Measurements from ENCODE around the gene CCP110. TPM values are rescaled to one million over a fixed set of nuclear protein-coding genes. Genes with fewer than 3 reads are reported as not detected.

Gene CCP110
- total RNA-seq, 4 donors from 2014 or later = 6.6 to 8.6 (median 7.5) TPM

DNA sequence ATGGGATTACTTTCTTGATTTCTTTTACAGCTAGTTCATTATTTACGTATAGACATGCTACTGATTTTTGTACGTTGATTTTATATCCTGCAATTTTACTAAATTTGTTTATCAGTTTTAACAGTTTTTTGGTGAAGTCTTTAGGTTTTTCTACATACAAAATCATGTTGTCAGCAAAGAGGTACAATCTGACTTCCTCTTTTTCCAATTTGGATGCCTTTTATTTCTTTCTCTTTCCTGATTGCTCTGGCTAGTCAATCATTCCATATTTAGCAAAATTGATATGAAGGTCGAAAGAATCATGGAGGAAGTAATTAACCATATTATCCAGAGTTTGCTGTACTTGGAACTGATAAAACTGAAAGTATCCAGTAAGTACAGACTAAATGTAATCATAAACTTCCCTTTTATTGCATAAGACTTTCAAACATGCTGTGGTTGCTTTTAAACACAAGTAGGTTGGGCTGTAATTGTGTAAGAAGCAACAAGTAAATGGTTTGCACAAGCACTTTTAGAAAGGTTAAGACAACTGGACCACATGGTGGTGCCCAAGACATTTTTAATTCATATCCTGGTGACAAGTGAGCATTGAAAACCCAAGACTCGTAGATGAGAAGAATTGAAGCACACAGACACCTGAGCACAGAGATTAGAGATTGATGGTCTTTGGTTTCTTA lies 10.2 kb upstream of the CCP110 start:
- intact Hi-C loops (cut with DNase I; ENCODE audit: low total_unique reads) = no loop called here
- WGBS, 2 donors = 80 to 88% methylated on average over 4 of the region's 4 CpGs
- DNase-seq (ENCODE audit: low spot score in 2 of 2) = no peak
- TF ChIP-seq POLR2A (IDR thresholded peaks at IDR 0.05) = no peak
- TF ChIP-seq, protein P1, sequence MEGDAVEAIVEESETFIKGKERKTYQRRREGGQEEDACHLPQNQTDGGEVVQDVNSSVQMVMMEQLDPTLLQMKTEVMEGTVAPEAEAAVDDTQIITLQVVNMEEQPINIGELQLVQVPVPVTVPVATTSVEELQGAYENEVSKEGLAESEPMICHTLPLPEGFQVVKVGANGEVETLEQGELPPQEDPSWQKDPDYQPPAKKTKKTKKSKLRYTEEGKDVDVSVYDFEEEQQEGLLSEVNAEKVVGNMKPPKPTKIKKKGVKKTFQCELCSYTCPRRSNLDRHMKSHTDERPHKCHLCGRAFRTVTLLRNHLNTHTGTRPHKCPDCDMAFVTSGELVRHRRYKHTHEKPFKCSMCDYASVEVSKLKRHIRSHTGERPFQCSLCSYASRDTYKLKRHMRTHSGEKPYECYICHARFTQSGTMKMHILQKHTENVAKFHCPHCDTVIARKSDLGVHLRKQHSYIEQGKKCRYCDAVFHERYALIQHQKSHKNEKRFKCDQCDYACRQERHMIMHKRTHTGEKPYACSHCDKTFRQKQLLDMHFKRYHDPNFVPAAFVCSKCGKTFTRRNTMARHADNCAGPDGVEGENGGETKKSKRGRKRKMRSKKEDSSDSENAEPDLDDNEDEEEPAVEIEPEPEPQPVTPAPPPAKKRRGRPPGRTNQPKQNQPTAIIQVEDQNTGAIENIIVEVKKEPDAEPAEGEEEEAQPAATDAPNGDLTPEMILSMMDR (IDR thresholded peaks at IDR 0.05) = no peak
- no peak overlapping the region for H3K4me3 ChIP-seq (ENCODE audit: low read depth, poor library complexity, severe bottlenecking)

DNA sequence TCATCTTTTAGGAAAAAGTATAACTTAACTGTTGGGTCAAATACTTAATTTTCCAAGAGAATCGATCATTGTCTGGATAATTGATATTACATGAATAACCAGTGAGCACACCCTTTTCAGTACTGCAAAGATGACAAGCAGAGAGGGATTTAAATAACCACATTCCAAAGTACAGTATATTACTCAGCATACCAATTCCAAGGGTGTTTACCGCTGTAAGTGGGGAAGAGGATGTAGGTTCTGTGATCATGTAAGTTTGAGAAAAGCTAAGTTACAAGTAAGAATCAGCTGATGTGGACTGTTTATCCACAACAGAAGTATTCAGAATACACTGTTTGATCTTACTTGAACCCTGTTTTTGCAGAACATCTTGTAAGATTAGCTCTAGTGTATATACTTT lies 8.0 kb upstream of the CCP110 start:
- TF ChIP-seq, protein P1 (IDR thresholded peaks at IDR 0.05) = no peak
- TF ChIP-seq POLR2A (IDR thresholded peaks at IDR 0.05) = no peak
- no peak for DNase-seq (ENCODE audit: low spot score in 2 of 2)
- no peak overlapping the region for H3K4me3 ChIP-seq (ENCODE audit: low read depth, poor library complexity, severe bottlenecking)
- intact Hi-C loops (cut with DNase I; ENCODE audit: low total_unique reads) = no loop called here
- 84 to 93% methylated on average over 2 of the region's 2 CpGs for WGBS, 2 donors

GRCh38 chr16:19517424-19518089 lies 6.2 kb upstream of the CCP110 start:
- no peak for DNase-seq (ENCODE audit: low spot score in 2 of 2)
- intact Hi-C loops (cut with DNase I; ENCODE audit: low total_unique reads) = no loop called here
- H3K4me3 ChIP-seq (ENCODE audit: low read depth, poor library complexity, severe bottlenecking) = no peak overlapping the region
- TF ChIP-seq, protein P1 (IDR thresholded peaks at IDR 0.05) = no peak
- TF ChIP-seq POLR2A (IDR thresholded peaks at IDR 0.05) = no peak
- 62 to 75% methylated on average over 8 of the region's 8 CpGs for WGBS, 2 donors

DNA sequence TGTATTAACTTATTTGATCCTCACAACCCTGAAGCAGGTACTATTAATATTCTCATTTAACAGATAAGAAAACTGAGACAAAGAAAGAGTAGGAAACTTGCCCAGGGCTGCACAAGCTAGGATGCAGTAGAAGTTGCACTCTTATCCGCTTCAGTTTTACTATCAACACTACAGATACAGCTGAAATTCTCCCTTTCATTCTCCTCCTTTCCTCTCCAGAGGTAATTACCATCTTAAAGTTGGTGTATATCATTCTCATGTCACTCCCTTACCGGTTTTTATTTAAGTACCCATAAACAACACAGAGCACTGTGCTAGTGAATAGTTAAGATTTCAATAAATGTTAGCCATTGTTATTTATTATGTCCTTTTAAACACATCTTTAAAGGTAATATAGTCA lies 5.4 kb upstream of the CCP110 start:
- intact Hi-C loops (cut with DNase I; ENCODE audit: low total_unique reads) = no loop called here
- no peak overlapping the region for H3K4me3 ChIP-seq (ENCODE audit: low read depth, poor library complexity, severe bottlenecking)
- WGBS, 2 donors = 60 to 62% methylated on average over 2 of the region's 2 CpGs

DNA sequence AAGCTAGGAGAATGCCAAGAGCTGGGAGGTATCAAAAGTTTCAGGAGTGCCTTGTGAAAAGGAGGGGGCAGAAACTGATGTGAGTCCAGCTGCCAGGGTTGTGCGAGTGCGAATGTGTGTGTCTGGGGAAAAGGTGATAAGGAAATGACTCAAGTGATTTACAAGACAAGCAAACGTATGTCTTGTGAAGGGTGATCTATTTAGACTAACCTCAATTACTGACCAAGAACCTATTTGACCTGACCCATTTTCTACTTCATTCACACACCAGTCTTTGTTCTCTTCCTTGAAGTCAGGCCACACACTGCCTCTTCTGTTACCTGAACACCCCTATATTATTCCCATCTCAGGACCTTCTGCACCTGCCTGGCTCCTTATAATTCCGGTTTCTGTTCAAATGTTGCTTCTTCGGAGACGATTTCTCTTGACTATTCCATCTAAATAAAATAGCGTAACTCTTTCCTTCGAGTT lies 2.8 kb upstream of the CCP110 start:
- intact Hi-C loops (cut with DNase I; ENCODE audit: low total_unique reads) = no loop called here
- peak overlapping the region; percentile 67 for H3K4me3 ChIP-seq (ENCODE audit: low read depth, poor library complexity, severe bottlenecking)
- 7 to 8% methylated on average over 8 of the region's 8 CpGs for WGBS, 2 donors
- no peak for DNase-seq (ENCODE audit: low spot score in 2 of 2)
- TF ChIP-seq, protein P1 (IDR thresholded peaks at IDR 0.05) = no peak
- no peak for TF ChIP-seq POLR2A (IDR thresholded peaks at IDR 0.05)

More for the DNA sequence above, 5.4 kb upstream of the CCP110 start:
- no peak for DNase-seq (ENCODE audit: low spot score in 2 of 2)
- TF ChIP-seq, protein P1 (IDR thresholded peaks at IDR 0.05) = no peak
- TF ChIP-seq POLR2A (IDR thresholded peaks at IDR 0.05) = no peak
